CD14-positive monocyte (primary cell): ENCODE data around the gene N4BP2L2. TPM values are rescaled to one million over a fixed set of nuclear protein-coding genes. Genes with fewer than 3 reads are reported as not detected.

Experiments
- DNase-seq, 3 donors: peaks; one replicate each; pipeline ENCODE4 v3.0.0-alpha.2; 2011 to 2022
- H2AFZ ChIP-seq: 2 replicates; pipeline ENCODE4 v1.6.0; 2012; ENCODE audit warnings: mild to moderate bottlenecking, low read depth, low read length, inconsistent platforms; ENCODE audit not compliant: insufficient read depth, poor library complexity, severe bottlenecking
- H3K27ac ChIP-seq, 2 donors: 1 replicate in 1 of 2; 2 replicates in 1 of 2; pipeline ENCODE4 v1.5.1; 2012 to 2013; ENCODE audit warnings: low read length in 2 of 2, control low read depth in 1 of 2, inconsistent platforms in 1 of 2, low read depth in 1 of 2, mild to moderate bottlenecking in 1 of 2
- H3K27me3 ChIP-seq, 2 donors: one replicate each; pipeline versions ENCODE4 v1.6.0 to v1.6.1; 2011 to 2013; ENCODE audit warnings: low read length in 2 of 2; ENCODE audit not compliant: control insufficient read depth in 2 of 2, insufficient read depth in 2 of 2
- H3K36me3 ChIP-seq, 2 donors: replicated peaks in 1 of 2; 1 replicate in 1 of 2; 2 replicates in 1 of 2; pipeline versions ENCODE4 v1.5.1 to v1.6.1; 2012 to 2013; ENCODE audit warnings: low read length in 2 of 2, control low read depth in 1 of 2, inconsistent platforms in 1 of 2, mild to moderate bottlenecking in 1 of 2; ENCODE audit not compliant: insufficient read depth in 2 of 2, control insufficient read depth in 1 of 2
- H3K4me1 ChIP-seq, 2 donors: 1 replicate in 1 of 2; 2 replicates in 1 of 2; pipeline versions ENCODE4 v1.5.1 to v1.6.1; 2012 to 2013; ENCODE audit warnings: low read length in 2 of 2, control low read depth in 1 of 2, inconsistent platforms in 1 of 2, mild to moderate bottlenecking in 1 of 2, moderate library complexity in 1 of 2; ENCODE audit not compliant: insufficient read depth in 2 of 2, control insufficient read depth in 1 of 2
- H3K4me2 ChIP-seq: replicated peaks from 2 replicates; pipeline ENCODE3; 2012; ENCODE audit warnings: low read length, moderate library complexity, mild to moderate bottlenecking; ENCODE audit not compliant: poor library complexity, severe bottlenecking; ENCODE audit errors: extremely low read depth
- H3K4me3 ChIP-seq, 3 experiments: fragments of 200-600 bp in 1 of 3; sonication (generic) in 1 of 3; replicated peaks in 1 of 3; 1 replicate in 2 of 3; 2 replicates in 1 of 3; pipeline ENCODE4 v1.5.1; 2011 to 2013; ENCODE audit warnings: low read length in 3 of 3, mild to moderate bottlenecking in 3 of 3, control low read depth in 2 of 3, low read depth in 2 of 3, inconsistent platforms in 1 of 3, moderate library complexity in 1 of 3
- H3K79me2 ChIP-seq: 2 replicates; pipeline ENCODE4 v1.6.0; 2012; ENCODE audit warnings: mild to moderate bottlenecking, control low read depth, inconsistent platforms, low read length, moderate library complexity; ENCODE audit not compliant: insufficient read depth
- H3K9ac ChIP-seq: 2 replicates; pipeline ENCODE4 v1.6.0; 2017; ENCODE audit warnings: low read length, mild to moderate bottlenecking; ENCODE audit not compliant: insufficient read depth, poor library complexity, severe bottlenecking
- H3K9me3 ChIP-seq, 2 donors: replicated peaks in 1 of 2; 1 replicate in 1 of 2; 2 replicates in 1 of 2; pipeline versions ENCODE4 v1.5.1 to v1.6.1; 2012 to 2013; ENCODE audit warnings: low read length in 2 of 2, control low read depth in 1 of 2; ENCODE audit not compliant: control insufficient read depth in 1 of 2, insufficient read depth in 1 of 2
- H4K20me1 ChIP-seq: 2 replicates; pipeline ENCODE4 v1.6.0; 2012; ENCODE audit warnings: mild to moderate bottlenecking, low read length, control low read depth, moderate library complexity; ENCODE audit not compliant: insufficient read depth
- H3K27ac Mint-ChIP-seq, 7 donors: one replicate each; pipeline ENCODE4 v1.8.0; 2020; ENCODE audit warnings: mild to moderate bottlenecking in 7 of 7, mixed read lengths in 7 of 7, moderate library complexity in 6 of 7, inconsistent platforms in 2 of 7
- H3K27me3 Mint-ChIP-seq, 3 donors: one replicate each; pipeline ENCODE4 v1.8.0; 2021 to 2022; ENCODE audit warnings: low read depth in 3 of 3, mild to moderate bottlenecking in 3 of 3, mixed read lengths in 3 of 3, moderate library complexity in 3 of 3, inconsistent platforms in 1 of 3
- H3K36me3 Mint-ChIP-seq, 2 donors: one replicate each; pipeline ENCODE4 v1.8.0; 2020; ENCODE audit warnings: mixed read lengths in 2 of 2, inconsistent platforms in 1 of 2, mild to moderate bottlenecking in 1 of 2
- H3K4me1 Mint-ChIP-seq: one replicate; pipeline ENCODE4 v1.8.0; 2020; ENCODE audit warnings: mild to moderate bottlenecking, mixed read lengths
- H3K4me3 Mint-ChIP-seq, 2 donors: one replicate each; pipeline ENCODE4 v1.8.0; 2020; ENCODE audit warnings: mild to moderate bottlenecking in 2 of 2, mixed read lengths in 2 of 2, moderate library complexity in 1 of 2
- H3K9me3 Mint-ChIP-seq, 7 donors: one replicate each; pipeline ENCODE4 v1.8.0; 2020 to 2022; ENCODE audit warnings: mixed read lengths in 7 of 7, mild to moderate bottlenecking in 6 of 7, moderate library complexity in 6 of 7, inconsistent platforms in 2 of 7
- CTCF ChIP-seq: fragments of 200-600 bp; IDR thresholded peaks from one replicate; pipeline ENCODE4 v1.8.0; 2022; ENCODE audit warnings: antibody characterized with exemption, mild to moderate bottlenecking
- WGBS: methylation state at CpG from one replicate; pipeline ENCODE4 v1.1.5; 2013; ENCODE audit warnings: missing lambda C conversion rate; ENCODE audit not compliant: insufficient coverage; 5-methylcytosine and 5-hydroxymethylcytosine counted together
- intact Hi-C, 2 donors: fragments of 100-400 bp; cut with micrococcal nuclease; formaldehyde crosslinking; loops; one replicate each; pipeline versions ENCODE4 v1.15.0 to v1.15.1; 2023
- polyA plus RNA-seq, 3 donors: library from polyadenylated mRNA; depleted of rRNA in 1 of 3; unstranded in 2 of 3; stranded (reverse) in 1 of 3; fragments of 300-500 nt in 2 of 3; fragments of >200 nt in 1 of 3; fragmentation: Illumina TruSeq in 2 of 3; gene quantifications; 1 replicate in 2 of 3; 2 replicates in 1 of 3; pipeline ENCODE4 v1.2.3, GENCODE V29; 2012 to 2021

N4BP2L2 gene
- polyA plus RNA-seq, 3 donors, result 94.2 to 105 (median 96.4) TPM

- peaks cover 33 to 36% of the 10 kb centered on the region in 2 donors for H3K36me3 Mint-ChIP-seq
- no peak for DNase-seq
- no peaks in the 10 kb centered on the region for H3K27me3 ChIP-seq
- H3K4me1 Mint-ChIP-seq, result peaks cover 24% of the 10 kb centered on the region
- WGBS, result 100% methylated on average over 2 of the region's 2 CpGs
- H3K27ac ChIP-seq, result no peak overlapping the region
- H3K9me3 Mint-ChIP-seq, result peaks cover 16 to 35% (median 24%) of the 10 kb centered on the region in 7 donors
- H3K4me2 ChIP-seq, result no peak overlapping the region
- H3K4me3 ChIP-seq, result peak overlapping the region in 1 of 3 experiments; percentile 2
- peaks cover 42% of the 10 kb centered on the region for H4K20me1 ChIP-seq
- TF ChIP-seq CTCF, result no peak
- no peak overlapping the region for H3K4me3 Mint-ChIP-seq
- H3K9ac ChIP-seq, result no peak overlapping the region
- peaks cover 6 to 24% of the 10 kb centered on the region in 2 donors for H3K36me3 ChIP-seq
- peaks cover 56% of the 10 kb centered on the region for H3K79me2 ChIP-seq
- peaks cover 12 to 21% of the 10 kb centered on the region in 2 donors for H3K9me3 ChIP-seq
- no peak overlapping the region for H2AFZ ChIP-seq
- H3K27me3 Mint-ChIP-seq, result no peaks in the 10 kb centered on the region
- intact Hi-C loops, result loop anchor here in 1 of 2 donors (10.0 kb wide), 1 partner anchor 105 kb away; the partner anchor contains the start of genes BRCA2 and ZAR1L
- H3K27ac Mint-ChIP-seq, result no peak overlapping the region
- peaks cover 9 to 11% of the 10 kb centered on the region in 2 donors for H3K4me1 ChIP-seq
These were observed 118.7 kb downstream of the N4BP2L2 start for GRCh38 chr13:32419862-32420261.

GRCh38 chr13:32417995-32418394 is 120.6 kb downstream of the N4BP2L2 start:
- TF ChIP-seq CTCF, result no peak
- Histone ChIP-seq H3K36me3 (peaks cover 10 to 24% of the 10 kb centered on the region in 2 donors), H3K27me3 (no peaks in the 10 kb centered on the region), H3K4me2 (no peak overlapping the region), H2AFZ (no peak overlapping the region), H3K9ac (no peak overlapping the region), H3K4me1 (no peaks in the 10 kb centered on the region), H3K4me3 (no peak overlapping the region), H3K79me2 (peaks cover 37% of the 10 kb centered on the region), H3K27ac (no peak overlapping the region), H3K9me3 (peaks cover 12 to 21% of the 10 kb centered on the region in 2 donors), H4K20me1 (peaks cover 35% of the 10 kb centered on the region)
- intact Hi-C loops, result no loop called here
- H3K36me3 Mint-ChIP-seq, result peaks cover 32% of the 10 kb centered on the region in 2 donors
- peaks cover 16 to 35% (median 24%) of the 10 kb centered on the region in 7 donors for H3K9me3 Mint-ChIP-seq
- WGBS, result no CpG with 5 or more reads among the region's 1 CpG
- no peak overlapping the region for H3K4me3 Mint-ChIP-seq
- H3K27ac Mint-ChIP-seq, result peak overlapping the region in 1 of 7 donors; percentile 28
- H3K4me1 Mint-ChIP-seq, result peaks cover 12% of the 10 kb centered on the region
- H3K27me3 Mint-ChIP-seq, result no peaks in the 10 kb centered on the region
- no peak for DNase-seq
